GM10248 (cell line): ENCODE results near the gene INPP5F.

Source experiments
- CTCF ChIA-PET: fragments of 300-600 bp; sonication (Branson Sonifier 250); formaldehyde crosslinking; extraction: SDS; loops from one replicate; lab custom pipeline; 2021; ENCODE audit warnings: antibody characterized with exemption; lab: Yijun Ruan, JAX
- POLR2A ChIA-PET: fragments of 350-650 bp; sonication (Branson Sonifier 250); formaldehyde crosslinking; extraction: SDS; loops from one replicate; lab custom pipeline; 2020; ENCODE audit warnings: antibody characterized with exemption; lab: Yijun Ruan, JAX
- DNase-seq: peaks from one replicate; pipeline ENCODE4 v3.0.0; 2012; ENCODE audit errors: extremely low spot score
- TF ChIP-seq, protein P1 (sequence below): IDR thresholded peaks from 2 replicates; pipeline ENCODE4 v1.5.1; 2012; ENCODE audit warnings: mild to moderate bottlenecking, low read depth; ENCODE audit errors: extremely low read depth, missing control alignments, control extremely low read depth

The INPP5F gene

DNA sequence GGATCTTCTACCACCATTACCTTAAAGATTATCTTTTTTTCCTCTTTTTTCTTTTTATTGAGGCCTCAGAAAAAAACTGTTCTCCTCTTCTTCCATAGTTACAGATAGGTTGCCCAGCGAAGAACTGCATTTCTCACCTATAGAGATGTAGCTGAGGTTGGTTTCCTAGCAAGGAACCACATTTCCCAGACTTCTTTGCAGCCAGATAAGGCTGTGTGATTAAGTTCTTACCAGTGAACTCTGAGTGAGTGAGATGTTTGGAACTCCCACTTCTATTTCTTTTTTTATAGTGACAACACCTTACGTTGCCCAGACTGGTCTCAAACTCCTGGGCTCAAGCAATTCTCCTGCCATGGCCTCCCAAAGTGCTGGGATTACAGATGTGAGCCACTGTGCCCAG lies 152.7 kb downstream of the INPP5F start:
- POLR2A ChIA-PET = no interaction called here
- TF ChIP-seq, protein P1, sequence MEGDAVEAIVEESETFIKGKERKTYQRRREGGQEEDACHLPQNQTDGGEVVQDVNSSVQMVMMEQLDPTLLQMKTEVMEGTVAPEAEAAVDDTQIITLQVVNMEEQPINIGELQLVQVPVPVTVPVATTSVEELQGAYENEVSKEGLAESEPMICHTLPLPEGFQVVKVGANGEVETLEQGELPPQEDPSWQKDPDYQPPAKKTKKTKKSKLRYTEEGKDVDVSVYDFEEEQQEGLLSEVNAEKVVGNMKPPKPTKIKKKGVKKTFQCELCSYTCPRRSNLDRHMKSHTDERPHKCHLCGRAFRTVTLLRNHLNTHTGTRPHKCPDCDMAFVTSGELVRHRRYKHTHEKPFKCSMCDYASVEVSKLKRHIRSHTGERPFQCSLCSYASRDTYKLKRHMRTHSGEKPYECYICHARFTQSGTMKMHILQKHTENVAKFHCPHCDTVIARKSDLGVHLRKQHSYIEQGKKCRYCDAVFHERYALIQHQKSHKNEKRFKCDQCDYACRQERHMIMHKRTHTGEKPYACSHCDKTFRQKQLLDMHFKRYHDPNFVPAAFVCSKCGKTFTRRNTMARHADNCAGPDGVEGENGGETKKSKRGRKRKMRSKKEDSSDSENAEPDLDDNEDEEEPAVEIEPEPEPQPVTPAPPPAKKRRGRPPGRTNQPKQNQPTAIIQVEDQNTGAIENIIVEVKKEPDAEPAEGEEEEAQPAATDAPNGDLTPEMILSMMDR = no peak
- no peak for DNase-seq
- CTCF ChIA-PET = no interaction called here
